ENCODE data around the gene MAGI2. TPM values are rescaled to one million over a fixed set of nuclear protein-coding genes. Genes with fewer than 3 reads are reported as not detected.

Gene MAGI2
- total RNA-seq, 3 donors from 2014 or later (not counting 1 experiment from before 2014, with no cell fraction given): 0.09 to 0.48 (median 0.27) TPM

- Histone ChIP-seq H3K9me3 (ENCODE audit: control insufficient read depth, insufficient read depth, low read length) (no peaks in the 10 kb centered on the region), H3K4me3 (ENCODE audit: low read length) (no peak overlapping the region), H3K27ac (ENCODE audit: low read length) (no peak overlapping the region), H3K36me3 (ENCODE audit: control insufficient read depth, insufficient read depth, low read length) (no peaks in the 10 kb centered on the region), H3K4me1 (ENCODE audit: control insufficient read depth, insufficient read depth, low read length) (no peaks in the 10 kb centered on the region), H3K27me3 (ENCODE audit: control insufficient read depth, insufficient read depth, low read length) (no peaks in the 10 kb centered on the region)
- intact Hi-C loops (cut with micrococcal nuclease): no loop called here
- no peaks in the 10 kb centered on the region for H3K36me3 Mint-ChIP-seq
- DNase-seq (no peak), ATAC-seq (no peak)
- no peak overlapping the region for H3K27ac Mint-ChIP-seq
- H3K4me1 Mint-ChIP-seq: no peaks in the 10 kb centered on the region
- H3K27me3 Mint-ChIP-seq (ENCODE audit: low read depth in 2 of 2): peaks cover 0 to 24% of the 10 kb centered on the region in 2 donors
- no peaks in the 10 kb centered on the region for H3K9me3 Mint-ChIP-seq
- H3K4me3 Mint-ChIP-seq: no peak overlapping the region
- no peak for TF ChIP-seq CTCF (IDR thresholded peaks at IDR 0.05)
Observed at GRCh38 chr7:78072201-78072590, 1381.3 kb downstream of the MAGI2 start.

GRCh38 chr7:78071491-78072200 lies 1381.8 kb downstream of the MAGI2 start:
- no peak for ATAC-seq
- 90% methylated on average over 12 of the region's 13 CpGs for WGBS (ENCODE audit: insufficient coverage)
- H3K27me3 Mint-ChIP-seq (ENCODE audit: low read depth in 2 of 2): peaks cover 0 to 24% of the 10 kb centered on the region in 2 donors

GRCh38 chr7:78066599-78066998 lies 1386.9 kb downstream of the MAGI2 start:
- Mint-ChIP-seq H3K27me3 (ENCODE audit: low read depth in 2 of 2) (peaks cover 7 to 15% of the 10 kb centered on the region in 2 donors), H3K27ac (no peak overlapping the region), H3K4me3 (no peak overlapping the region), H3K9me3 (no peaks in the 10 kb centered on the region), H3K36me3 (no peaks in the 10 kb centered on the region), H3K4me1 (no peaks in the 10 kb centered on the region)
- Histone ChIP-seq H3K36me3 (ENCODE audit: control insufficient read depth, insufficient read depth, low read length) (no peaks in the 10 kb centered on the region), H3K4me1 (ENCODE audit: control insufficient read depth, insufficient read depth, low read length) (no peaks in the 10 kb centered on the region), H3K27me3 (ENCODE audit: control insufficient read depth, insufficient read depth, low read length) (no peaks in the 10 kb centered on the region), H3K9me3 (ENCODE audit: control insufficient read depth, insufficient read depth, low read length) (no peaks in the 10 kb centered on the region), H3K27ac (ENCODE audit: low read length) (no peak overlapping the region), H3K4me3 (ENCODE audit: low read length) (no peak overlapping the region)
- 83% methylated on average over 4 of the region's 4 CpGs for WGBS (ENCODE audit: insufficient coverage)
- ATAC-seq (no peak), DNase-seq (no peak)
- intact Hi-C loops (cut with micrococcal nuclease): no loop called here
- TF ChIP-seq CTCF (IDR thresholded peaks at IDR 0.05): no peak

More at GRCh38 chr7:78071491-78072200, 1381.8 kb downstream of the MAGI2 start:
- Histone ChIP-seq H3K4me3 (ENCODE audit: low read length) (no peak overlapping the region), H3K27ac (ENCODE audit: low read length) (no peak overlapping the region), H3K36me3 (ENCODE audit: control insufficient read depth, insufficient read depth, low read length) (no peaks in the 10 kb centered on the region), H3K27me3 (ENCODE audit: control insufficient read depth, insufficient read depth, low read length) (no peaks in the 10 kb centered on the region), H3K9me3 (ENCODE audit: control insufficient read depth, insufficient read depth, low read length) (no peaks in the 10 kb centered on the region), H3K4me1 (ENCODE audit: control insufficient read depth, insufficient read depth, low read length) (no peaks in the 10 kb centered on the region)
- Mint-ChIP-seq H3K27ac (no peak overlapping the region), H3K4me3 (no peak overlapping the region), H3K36me3 (no peaks in the 10 kb centered on the region), H3K9me3 (no peaks in the 10 kb centered on the region), H3K4me1 (no peaks in the 10 kb centered on the region)
- no peak for DNase-seq
- intact Hi-C loops (cut with micrococcal nuclease): no loop called here
- TF ChIP-seq CTCF (IDR thresholded peaks at IDR 0.05): no peak

- H3K27me3 Mint-ChIP-seq (ENCODE audit: low read depth in 2 of 2): peaks cover 18 to 39% of the 10 kb centered on the region in 2 donors
Observed at GRCh38 chr7:78063758-78064157, 1389.7 kb downstream of the MAGI2 start.

More at GRCh38 chr7:78063758-78064157, 1389.7 kb downstream of the MAGI2 start:
- H3K4me1 Mint-ChIP-seq: no peaks in the 10 kb centered on the region
- ATAC-seq (no peak), DNase-seq (no peak)
- no peak overlapping the region for H3K27ac Mint-ChIP-seq
- TF ChIP-seq CTCF (IDR thresholded peaks at IDR 0.05): no peak
- no peaks in the 10 kb centered on the region for H3K36me3 Mint-ChIP-seq
- Histone ChIP-seq H3K4me3 (ENCODE audit: low read length) (no peak overlapping the region), H3K27me3 (ENCODE audit: control insufficient read depth, insufficient read depth, low read length) (no peaks in the 10 kb centered on the region), H3K4me1 (ENCODE audit: control insufficient read depth, insufficient read depth, low read length) (no peaks in the 10 kb centered on the region), H3K27ac (ENCODE audit: low read length) (no peak overlapping the region), H3K36me3 (ENCODE audit: control insufficient read depth, insufficient read depth, low read length) (no peaks in the 10 kb centered on the region), H3K9me3 (ENCODE audit: control insufficient read depth, insufficient read depth, low read length) (no peaks in the 10 kb centered on the region)
- H3K4me3 Mint-ChIP-seq: no peak overlapping the region
- intact Hi-C loops (cut with micrococcal nuclease): no loop called here
- H3K9me3 Mint-ChIP-seq: no peaks in the 10 kb centered on the region

Data from natural killer cell (primary cell).